Mucosa of descending colon (tissue), 3 donors: ENCODE data around the gene CLDN6. TPM values are rescaled to one million over a fixed set of nuclear protein-coding genes. Genes with fewer than 3 reads are reported as not detected.

ENCODE experiments used
- ATAC-seq: fragments of 200-7000 bp; cut with Tn5 transposase; one replicate; pipeline ENCODE4 v1.9.1; 2020; ENCODE audit warnings: mild to moderate bottlenecking, moderate library complexity
- DNase-seq, 3 donors: peaks; one replicate each; pipeline ENCODE4 v3.0.0-alpha.2; 2020
- H3K36me3 ChIP-seq: fragments of 200-600 bp; one replicate; pipeline ENCODE4 v1.8.0; 2021; ENCODE audit warnings: low read depth, mild to moderate bottlenecking
- H3K4me1 ChIP-seq: fragments of 200-600 bp; one replicate; pipeline ENCODE4 v1.8.0; 2021; ENCODE audit warnings: low read depth, mild to moderate bottlenecking
- H3K4me3 ChIP-seq: fragments of 200-600 bp; one replicate; pipeline ENCODE4 v1.8.0; 2021; ENCODE audit warnings: mild to moderate bottlenecking
- H3K9me3 ChIP-seq: fragments of 200-600 bp; one replicate; pipeline ENCODE4 v1.8.0; 2021; ENCODE audit warnings: mild to moderate bottlenecking
- CTCF ChIP-seq: fragments of 200-600 bp; IDR thresholded peaks from one replicate; pipeline ENCODE4 v1.8.0; 2022; ENCODE audit warnings: antibody characterized with exemption, mild to moderate bottlenecking
- intact Hi-C, 2 donors: fragments of 100-400 bp; cut with DNase I in 1 of 2; cut with micrococcal nuclease in 1 of 2; formaldehyde crosslinking; loops; one replicate each; pipeline versions ENCODE4 v1.11.0 to v1.11.1; 2022; cut with DNase I, micrococcal nuclease
- total RNA-seq, 3 donors: library from RNA; stranded (reverse); fragmentation: NEBNext Ultra II Directional in 2 of 3; extraction: Animal tissue kit (Norgen Biotek cat#: 25700) in 2 of 3; gene quantifications; one replicate each; pipeline versions ENCODE4 v1.2.1 to v1.2.4, GENCODE V29; 2021 to 2023
- donor health status: DM: no; HTN: no; CAD: no; lungs with moderate emphysema.
- donor health status: DM: no; HTN: no; CAD: no.
- donor health status: DM: no; HTN: yes; CAD: no.

The CLDN6 gene
- total RNA-seq, 3 donors from 2014 or later = not detected

- ATAC-seq (no peak), DNase-seq (no peak)
- intact Hi-C loops = no loop called here
- Histone ChIP-seq H3K36me3 (no peaks in the 10 kb centered on the region), H3K4me3 (no peak overlapping the region), H3K4me1 (peaks cover 7% of the 10 kb centered on the region), H3K9me3 (no peaks in the 10 kb centered on the region)
- no peak for TF ChIP-seq CTCF
These were observed 30.7 kb downstream of the CLDN6 start for GRCh38 chr16:2987286-2987685.

- H3K9me3 ChIP-seq = no peaks in the 10 kb centered on the region
- H3K4me3 ChIP-seq = no peak overlapping the region
- ATAC-seq = no peak
- H3K36me3 ChIP-seq = no peaks in the 10 kb centered on the region
- intact Hi-C loops = no loop called here
- no peak for TF ChIP-seq CTCF
- peaks cover 7% of the 10 kb centered on the region for H3K4me1 ChIP-seq
- DNase-seq = no peak
These were observed 31.3 kb downstream of the CLDN6 start for GRCh38 chr16:2986623-2987188.

DNA sequence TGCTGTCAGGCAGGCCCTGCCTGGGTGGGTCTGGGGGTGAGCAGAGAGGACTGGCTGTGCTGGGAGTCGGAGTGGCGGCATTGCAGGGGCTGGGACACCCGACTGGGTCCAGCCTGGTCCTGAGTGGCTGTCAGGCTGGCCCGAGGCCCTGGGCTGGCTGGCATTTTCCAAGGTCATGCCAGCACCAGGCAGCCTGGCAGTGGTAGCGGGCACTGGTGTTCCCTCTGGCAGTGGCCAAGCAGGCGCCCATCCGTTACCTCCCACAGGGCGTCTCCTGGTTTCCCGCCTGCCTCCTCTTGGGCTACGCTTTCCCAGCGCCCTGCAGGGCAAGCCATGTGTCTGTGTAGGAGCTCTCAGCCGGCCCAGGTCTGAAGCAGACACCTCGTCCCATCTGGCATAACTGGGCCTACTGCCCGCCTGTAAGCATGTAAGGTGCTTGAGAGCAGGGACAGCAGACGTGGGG, 32.1 kb downstream of the CLDN6 start:
- DNase-seq (no peak), ATAC-seq (no peak)
- H3K36me3 ChIP-seq = no peaks in the 10 kb centered on the region
- intact Hi-C loops = no loop called here
- H3K4me1 ChIP-seq = peaks cover 12% of the 10 kb centered on the region
- no peaks in the 10 kb centered on the region for H3K9me3 ChIP-seq
- H3K4me3 ChIP-seq = no peak overlapping the region
- no peak for TF ChIP-seq CTCF

GRCh38 chr16:2985462-2985861, 32.5 kb downstream of the CLDN6 start:
- no peaks in the 10 kb centered on the region for H3K36me3 ChIP-seq
- intact Hi-C loops = no loop called here
- no peak for TF ChIP-seq CTCF
- peaks cover 14% of the 10 kb centered on the region for H3K4me1 ChIP-seq
- no peaks in the 10 kb centered on the region for H3K9me3 ChIP-seq
- ATAC-seq (no peak), DNase-seq (no peak)
- H3K4me3 ChIP-seq = no peak overlapping the region

- H3K4me3 ChIP-seq = no peak overlapping the region
- peak; percentile 78 for ATAC-seq
These were observed 34.3 kb downstream of the CLDN6 start for GRCh38 chr16:2983706-2984136.

More at GRCh38 chr16:2983706-2984136, 34.3 kb downstream of the CLDN6 start:
- H3K9me3 ChIP-seq = no peaks in the 10 kb centered on the region
- H3K4me1 ChIP-seq = peaks cover 23% of the 10 kb centered on the region
- DNase-seq = peak; percentile 86 to 92 (median 86)
- H3K36me3 ChIP-seq = no peaks in the 10 kb centered on the region
- TF ChIP-seq CTCF = peak; percentile 94
- intact Hi-C loops = no loop called here
